K562 (cell line): ENCODE results near the gene NOTCH3.

Source experiments
- CHCHD3 ChIP-seq: fragments of 250-450 bp; sonication (Bioruptor Pico); IDR thresholded peaks from 2 replicates; pipeline ENCODE4 v2.1.2; 2022; ENCODE audit warnings: mild to moderate bottlenecking
- CHD2 ChIP-seq: IDR thresholded peaks from 2 replicates; pipeline ENCODE4 v1.6.1; 2011; ENCODE audit warnings: low read depth, low read length
- MYNN ChIP-seq, 2 experiments: sonication (generic); formaldehyde crosslinking in 1 of 2; IDR thresholded peaks; 2 replicates each; pipeline versions ENCODE4 v1.5.0 to v1.6.1; 2016 to 2020; ENCODE audit warnings: antibody characterized with exemption in 1 of 2, missing genetic modification reagents in 1 of 2
- PHF8 ChIP-seq: fragments of 200-600 bp; sonication (generic); IDR thresholded peaks from 2 replicates; pipeline ENCODE4 v1.6.1; 2012; ENCODE audit warnings: mixed run types, mild to moderate bottlenecking, inconsistent platforms, low read length, moderate library complexity, borderline replicate concordance
- ZNF512 ChIP-seq: IDR thresholded peaks from 2 replicates; pipeline ENCODE4 v1.6.1; 2016; ENCODE audit warnings: missing genetic modification characterization, missing compliant biosample characterization
- TF ChIP-seq, protein P1 (sequence below), 3 experiments: fragments of 200-800 bp in 1 of 3; fragments of 250-450 bp in 1 of 3; fragments of 450-650 bp in 1 of 3; sonication (Bioruptor Pico) in 1 of 3; sonication (Bioruptor generic) in 1 of 3; formaldehyde crosslinking in 1 of 3; IDR thresholded peaks; 2 replicates each; pipeline versions ENCODE4 v1.6.1 to v1.8.0; 2016 to 2022; ENCODE audit warnings: mild to moderate bottlenecking in 2 of 3, missing genetic modification characterization in 2 of 3, missing compliant biosample characterization in 1 of 3, moderate library complexity in 1 of 3
- TF ChIP-seq, protein P2 (sequence below): sonication (generic); formaldehyde crosslinking; IDR thresholded peaks from 2 replicates; pipeline ENCODE4 v1.8.0; 2022; ENCODE audit warnings: mild to moderate bottlenecking, missing genetic modification reagents
- TF ChIP-seq, protein P3 (sequence below): IDR thresholded peaks from 3 replicates; pipeline ENCODE4 v1.6.1; 2011; ENCODE audit warnings: borderline replicate concordance, mild to moderate bottlenecking; ENCODE audit not compliant: insufficient read length, insufficient read depth

- TF ChIP-seq MYNN (IDR thresholded peaks at IDR 0.05) (no peak), MYNN (CRISPR knock-in tag; IDR thresholded peaks at IDR 0.05) (no peak), ZNF512 (tag) (no peak), CHD2 (no peak), CHCHD3 (CRISPR knock-in tag) (no peak), PHF8 (no peak)
- TF ChIP-seq, protein P1, sequence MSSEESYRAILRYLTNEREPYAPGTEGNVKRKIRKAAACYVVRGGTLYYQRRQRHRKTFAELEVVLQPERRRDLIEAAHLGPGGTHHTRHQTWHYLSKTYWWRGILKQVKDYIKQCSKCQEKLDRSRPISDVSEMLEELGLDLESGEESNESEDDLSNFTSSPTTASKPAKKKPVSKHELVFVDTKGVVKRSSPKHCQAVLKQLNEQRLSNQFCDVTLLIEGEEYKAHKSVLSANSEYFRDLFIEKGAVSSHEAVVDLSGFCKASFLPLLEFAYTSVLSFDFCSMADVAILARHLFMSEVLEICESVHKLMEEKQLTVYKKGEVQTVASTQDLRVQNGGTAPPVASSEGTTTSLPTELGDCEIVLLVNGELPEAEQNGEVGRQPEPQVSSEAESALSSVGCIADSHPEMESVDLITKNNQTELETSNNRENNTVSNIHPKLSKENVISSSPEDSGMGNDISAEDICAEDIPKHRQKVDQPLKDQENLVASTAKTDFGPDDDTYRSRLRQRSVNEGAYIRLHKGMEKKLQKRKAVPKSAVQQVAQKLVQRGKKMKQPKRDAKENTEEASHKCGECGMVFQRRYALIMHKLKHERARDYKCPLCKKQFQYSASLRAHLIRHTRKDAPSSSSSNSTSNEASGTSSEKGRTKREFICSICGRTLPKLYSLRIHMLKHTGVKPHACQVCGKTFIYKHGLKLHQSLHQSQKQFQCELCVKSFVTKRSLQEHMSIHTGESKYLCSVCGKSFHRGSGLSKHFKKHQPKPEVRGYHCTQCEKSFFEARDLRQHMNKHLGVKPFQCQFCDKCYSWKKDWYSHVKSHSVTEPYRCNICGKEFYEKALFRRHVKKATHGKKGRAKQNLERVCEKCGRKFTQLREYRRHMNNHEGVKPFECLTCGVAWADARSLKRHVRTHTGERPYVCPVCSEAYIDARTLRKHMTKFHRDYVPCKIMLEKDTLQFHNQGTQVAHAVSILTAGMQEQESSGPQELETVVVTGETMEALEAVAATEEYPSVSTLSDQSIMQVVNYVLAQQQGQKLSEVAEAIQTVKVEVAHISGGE (CRISPR knock-in tag; IDR thresholded peaks at IDR 0.05) = no peak
- TF ChIP-seq, protein P2, sequence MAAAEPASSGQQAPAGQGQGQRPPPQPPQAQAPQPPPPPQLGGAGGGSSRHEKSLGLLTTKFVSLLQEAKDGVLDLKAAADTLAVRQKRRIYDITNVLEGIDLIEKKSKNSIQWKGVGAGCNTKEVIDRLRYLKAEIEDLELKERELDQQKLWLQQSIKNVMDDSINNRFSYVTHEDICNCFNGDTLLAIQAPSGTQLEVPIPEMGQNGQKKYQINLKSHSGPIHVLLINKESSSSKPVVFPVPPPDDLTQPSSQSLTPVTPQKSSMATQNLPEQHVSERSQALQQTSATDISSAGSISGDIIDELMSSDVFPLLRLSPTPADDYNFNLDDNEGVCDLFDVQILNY = no peak
- TF ChIP-seq, protein P3, sequence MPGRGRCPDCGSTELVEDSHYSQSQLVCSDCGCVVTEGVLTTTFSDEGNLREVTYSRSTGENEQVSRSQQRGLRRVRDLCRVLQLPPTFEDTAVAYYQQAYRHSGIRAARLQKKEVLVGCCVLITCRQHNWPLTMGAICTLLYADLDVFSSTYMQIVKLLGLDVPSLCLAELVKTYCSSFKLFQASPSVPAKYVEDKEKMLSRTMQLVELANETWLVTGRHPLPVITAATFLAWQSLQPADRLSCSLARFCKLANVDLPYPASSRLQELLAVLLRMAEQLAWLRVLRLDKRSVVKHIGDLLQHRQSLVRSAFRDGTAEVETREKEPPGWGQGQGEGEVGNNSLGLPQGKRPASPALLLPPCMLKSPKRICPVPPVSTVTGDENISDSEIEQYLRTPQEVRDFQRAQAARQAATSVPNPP = no peak
Observed at GRCh38 chr19:15118789-15119494, 81.9 kb downstream of the NOTCH3 start.
